Activated CD4-positive, alpha-beta memory T cell treated with anti-CD3 and anti-CD28 coated beads, Interleukin-2, amount 10 ng/mL, durations not matched to agents 7 days and 5 days (primary cell): ENCODE results near the gene PRAC2. TPM values are rescaled to one million over a fixed set of nuclear protein-coding genes. Genes with fewer than 3 reads are reported as not detected.

Experiments
- CTCF ChIA-PET: fragments of 350-600 bp; sonication (Branson Sonifier 250); formaldehyde crosslinking; loops from one replicate; lab custom pipeline; 2021; ENCODE audit warnings: antibody characterized with exemption, inconsistent platforms; lab: Charles Lee
- POLR2A ChIA-PET: fragments of 350-600 bp; sonication (Branson Sonifier 250); formaldehyde crosslinking; loops from one replicate; lab custom pipeline; 2021; ENCODE audit warnings: antibody characterized with exemption; lab: Charles Lee
- DNase-seq: peaks from one replicate; pipeline ENCODE4 v3.0.0-alpha.2; 2020
- H3K27ac Mint-ChIP-seq: one replicate; pipeline ENCODE4 v1.8.0; 2021; ENCODE audit warnings: mild to moderate bottlenecking, mixed read lengths
- H3K27me3 Mint-ChIP-seq: one replicate; pipeline ENCODE4 v1.8.0; 2021; ENCODE audit warnings: mixed read lengths
- H3K36me3 Mint-ChIP-seq: one replicate; pipeline ENCODE4 v1.8.0; 2021; ENCODE audit warnings: low read depth, mixed read lengths
- H3K4me1 Mint-ChIP-seq: one replicate; pipeline ENCODE4 v1.8.0; 2021; ENCODE audit warnings: mixed read lengths
- H3K4me3 Mint-ChIP-seq: one replicate; pipeline ENCODE4 v1.8.0; 2021; ENCODE audit warnings: mild to moderate bottlenecking, mixed read lengths
- H3K9me3 Mint-ChIP-seq: one replicate; pipeline ENCODE4 v1.8.0; 2021; ENCODE audit warnings: mixed read lengths
- total RNA-seq, 2 experiments: library from RNA; stranded (reverse); gene quantifications; one replicate each; pipeline ENCODE4 v1.2.3, GENCODE V29; 2021

PRAC2 gene
- not detected for total RNA-seq

DNA sequence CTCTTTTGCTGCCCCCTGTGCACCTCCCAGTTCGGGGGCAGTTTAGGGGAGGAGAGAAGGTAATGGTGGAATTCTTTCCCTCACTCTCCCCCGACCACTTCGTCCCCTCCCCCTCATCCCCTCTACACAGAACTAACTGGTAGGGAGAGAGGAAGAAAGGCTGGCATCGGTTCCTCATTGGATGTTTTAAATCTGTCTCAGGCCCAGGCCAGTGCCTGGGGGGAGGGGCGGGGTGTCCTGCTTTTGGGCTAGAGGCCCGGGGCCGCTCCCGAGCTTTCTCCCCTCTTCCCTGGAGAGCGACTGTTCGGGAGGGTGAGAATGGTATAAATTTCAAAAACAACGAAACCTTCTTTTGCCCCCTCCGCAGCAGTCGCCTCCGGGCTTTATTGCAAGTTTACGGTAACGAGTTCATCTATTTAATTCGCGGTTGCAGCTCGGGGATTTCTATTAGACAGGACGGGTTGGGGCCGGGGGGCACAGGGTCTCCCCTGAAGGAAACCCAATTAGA, at the start of gene PRAC2:
TSS of gene PRAC2 (plus strand) at position 271 of the 508 bp plus-strand sequence. CDS start 1,226 bp downstream, outside the sequence.
- H3K27ac Mint-ChIP-seq, result peak within 1 kb of the TSS; percentile 36
- ChIA-PET POLR2A (interaction anchor here (1.0 to 2.1 kb wide), 3 partner anchors 13 to 156 kb away, joined by 3 to 7 read pairs (median 4); no protein-coding TSS in a partner anchor), CTCF (interaction anchor here (1.1 to 3.1 kb wide), 9 partner anchors 10 to 162 kb away, joined by 3 to 31 read pairs (median 10); no protein-coding TSS in a partner anchor)
- no peaks in the 10 kb centered on the region for H3K36me3 Mint-ChIP-seq
- H3K9me3 Mint-ChIP-seq, result no peaks in the 10 kb centered on the region
- peaks cover 41% of the 10 kb centered on the region for H3K4me1 Mint-ChIP-seq
- no peak for DNase-seq
- H3K27me3 Mint-ChIP-seq, result peaks cover 96% of the 10 kb centered on the region
- H3K4me3 Mint-ChIP-seq, result peak within 1 kb of the TSS; percentile 14

GRCh38 chr17:48676963-48677558, 45.9 kb upstream of the PRAC2 start:
- ChIA-PET POLR2A (no interaction called here), CTCF (interaction anchor here (0.7 to 1.1 kb wide), 3 partner anchors 11 to 356 kb away, joined by 3 read pairs; no protein-coding TSS in a partner anchor)
- Mint-ChIP-seq H3K4me1 (no peaks in the 10 kb centered on the region), H3K27ac (no peak overlapping the region), H3K36me3 (no peaks in the 10 kb centered on the region), H3K4me3 (no peak overlapping the region), H3K9me3 (no peaks in the 10 kb centered on the region), H3K27me3 (peaks cover 52% of the 10 kb centered on the region)
- no peak for DNase-seq

DNA sequence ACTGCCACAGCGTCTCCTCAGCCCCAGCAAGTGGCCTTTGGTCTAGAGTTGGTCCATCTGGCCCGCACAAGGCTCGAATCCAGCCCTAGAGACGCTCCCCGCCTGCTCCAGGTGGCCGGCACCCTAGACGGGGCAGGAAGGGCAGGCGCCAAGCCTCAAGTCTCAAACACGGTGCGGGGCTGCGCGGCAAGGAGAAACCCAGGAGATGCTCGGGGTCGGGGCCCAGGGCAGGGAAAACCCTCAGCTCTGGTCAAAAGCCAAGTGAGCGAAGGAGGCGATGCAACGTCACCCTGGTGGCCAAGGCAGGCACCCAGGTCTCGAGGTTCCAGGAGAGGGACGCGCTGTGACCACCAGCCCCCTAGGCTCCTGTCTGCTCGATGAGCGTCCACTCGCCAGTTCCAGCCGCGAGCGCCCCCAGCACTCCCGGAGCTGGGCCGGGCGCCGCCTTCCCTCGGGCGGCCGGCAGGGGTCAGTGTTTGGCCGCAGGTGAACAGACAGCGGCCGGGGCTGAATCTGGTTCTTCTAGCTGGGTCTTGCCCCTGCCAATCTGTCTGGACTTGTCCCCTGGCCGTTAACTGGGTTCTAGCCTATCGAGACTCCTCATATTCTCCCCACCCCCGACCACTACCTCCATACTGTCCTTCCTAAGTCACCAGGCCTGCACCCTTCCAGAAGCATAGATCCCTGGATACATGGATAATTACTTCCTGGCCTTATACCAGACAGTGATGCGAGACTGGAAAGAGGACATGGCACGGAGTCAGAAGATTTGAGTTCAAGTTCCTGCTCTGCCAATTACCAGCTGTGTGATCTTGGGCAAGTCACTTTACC, 44.6 kb upstream of the PRAC2 start:
- Mint-ChIP-seq H3K9me3 (no peaks in the 10 kb centered on the region), H3K27ac (no peak overlapping the region), H3K4me3 (no peak overlapping the region), H3K36me3 (no peaks in the 10 kb centered on the region), H3K4me1 (no peaks in the 10 kb centered on the region), H3K27me3 (peaks cover 53% of the 10 kb centered on the region)
- ChIA-PET CTCF (interaction anchor here (0.6 to 4.7 kb wide), 62 partner anchors 8 to 672 kb away, joined by 3 to 56 read pairs (median 4); partner anchors contain the start of genes ATP5MC1, PRAC2 and TTLL6), POLR2A (interaction anchor here (1.2 kb wide), 1 partner anchor 201 kb away, joined by 5 read pairs; no protein-coding TSS in a partner anchor)
- DNase-seq, result peak; percentile 71

DNA sequence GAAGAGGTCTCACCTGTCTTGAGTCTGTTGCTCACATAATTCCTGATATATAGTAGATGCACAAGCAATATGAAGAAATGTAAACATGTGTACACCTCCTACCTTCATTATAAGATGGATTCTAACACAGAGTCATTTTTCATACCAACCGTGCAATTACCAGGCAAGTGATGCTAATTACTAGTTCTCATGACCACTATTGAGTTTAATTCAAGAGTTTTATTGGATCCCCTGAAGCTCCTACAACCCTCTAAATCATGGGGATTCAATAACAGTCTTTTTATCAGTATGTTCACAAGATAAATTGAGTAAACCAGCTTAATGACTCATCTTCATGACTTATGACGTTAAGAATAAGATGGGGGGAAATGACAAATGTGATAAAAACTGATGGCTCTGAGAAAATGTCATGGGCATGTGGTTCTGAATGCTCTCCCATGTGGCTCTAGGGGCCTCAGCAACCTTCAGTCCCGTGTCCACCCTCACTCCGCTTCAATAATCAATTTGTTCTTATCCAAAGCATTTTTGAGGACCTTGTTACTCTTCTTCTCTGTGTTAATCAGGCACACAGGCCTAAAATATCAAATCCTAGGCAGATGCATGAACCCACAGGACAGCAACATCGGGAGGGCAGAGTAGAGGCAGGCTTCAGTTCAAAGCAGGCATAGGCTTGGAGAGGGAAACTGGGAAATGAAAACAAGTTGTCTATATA, 43.4 kb upstream of the PRAC2 start:
- Mint-ChIP-seq H3K4me1 (no peaks in the 10 kb centered on the region), H3K27ac (no peak overlapping the region), H3K9me3 (no peaks in the 10 kb centered on the region), H3K36me3 (no peaks in the 10 kb centered on the region), H3K27me3 (peaks cover 54% of the 10 kb centered on the region), H3K4me3 (no peak overlapping the region)
- ChIA-PET POLR2A (interaction anchor here (1.2 kb wide), 1 partner anchor 199 kb away, joined by 5 read pairs; no protein-coding TSS in a partner anchor), CTCF (interaction anchor here (0.5 to 4.7 kb wide), 41 partner anchors 9 to 371 kb away, joined by 3 to 56 read pairs (median 6); partner anchors contain the start of genes ATP5MC1, PRAC2 and TTLL6)
- DNase-seq, result no peak

DNA sequence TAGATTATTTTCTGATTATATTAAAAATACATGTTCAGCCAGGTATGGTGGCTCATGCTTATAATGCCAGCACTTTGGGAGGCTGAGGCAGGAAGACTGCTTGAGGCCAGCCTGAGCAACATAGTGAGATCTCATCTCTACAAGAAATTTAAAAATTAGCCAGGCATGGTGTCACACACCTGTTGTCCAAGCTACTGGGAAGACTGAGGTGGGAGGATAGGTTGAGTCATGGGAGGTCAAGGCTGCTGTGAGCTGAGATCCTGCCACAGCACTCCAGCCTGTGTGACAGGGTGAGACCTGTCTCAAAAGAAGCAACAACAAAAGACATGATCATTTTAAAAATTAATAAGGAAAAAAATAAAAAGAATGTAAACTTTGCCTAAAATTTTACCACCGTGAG, 41.4 kb upstream of the PRAC2 start:
- H3K27me3 Mint-ChIP-seq, result peaks cover 38% of the 10 kb centered on the region
- H3K36me3 Mint-ChIP-seq, result no peaks in the 10 kb centered on the region
- H3K27ac Mint-ChIP-seq, result no peak overlapping the region
- DNase-seq, result no peak
- POLR2A ChIA-PET, result no interaction called here
- H3K4me3 Mint-ChIP-seq, result no peak overlapping the region
- CTCF ChIA-PET, result interaction anchor here (1.0 to 4.7 kb wide), 2 partner anchors 197 to 203 kb away, joined by 4 to 46 read pairs; no protein-coding TSS in a partner anchor
- no peaks in the 10 kb centered on the region for H3K9me3 Mint-ChIP-seq
- H3K4me1 Mint-ChIP-seq, result no peaks in the 10 kb centered on the region

- ChIA-PET POLR2A (no interaction called here), CTCF (interaction anchor here (4.5 kb wide), 1 partner anchor 12 kb away, joined by 24 read pairs; no protein-coding TSS in a partner anchor)
- Mint-ChIP-seq H3K4me3 (no peak overlapping the region), H3K27ac (no peak overlapping the region), H3K27me3 (peaks cover 31% of the 10 kb centered on the region), H3K9me3 (no peaks in the 10 kb centered on the region), H3K36me3 (no peaks in the 10 kb centered on the region), H3K4me1 (no peaks in the 10 kb centered on the region)
- DNase-seq, result no peak
Measured at GRCh38 chr17:48690655-48691054, 32.3 kb upstream of the PRAC2 start.

GRCh38 chr17:48692049-48692448, 30.9 kb upstream of the PRAC2 start:
- ChIA-PET POLR2A (no interaction called here), CTCF (interaction anchor here (1.6 kb wide), 1 partner anchor 13 kb away, joined by 6 read pairs; no protein-coding TSS in a partner anchor)
- no peaks in the 10 kb centered on the region for H3K4me1 Mint-ChIP-seq
- H3K36me3 Mint-ChIP-seq, result no peaks in the 10 kb centered on the region
- H3K27ac Mint-ChIP-seq, result no peak overlapping the region
- peaks cover 41% of the 10 kb centered on the region for H3K27me3 Mint-ChIP-seq
- H3K4me3 Mint-ChIP-seq, result no peak overlapping the region
- no peak for DNase-seq
- H3K9me3 Mint-ChIP-seq, result no peaks in the 10 kb centered on the region

- peaks cover 47% of the 10 kb centered on the region for H3K27me3 Mint-ChIP-seq
- ChIA-PET CTCF (interaction anchor here (0.6 to 1.6 kb wide), 3 partner anchors 15 to 336 kb away, joined by 3 to 6 read pairs (median 3); no protein-coding TSS in a partner anchor), POLR2A (no interaction called here)
- no peaks in the 10 kb centered on the region for H3K4me1 Mint-ChIP-seq
- no peak overlapping the region for H3K4me3 Mint-ChIP-seq
- no peaks in the 10 kb centered on the region for H3K9me3 Mint-ChIP-seq
- H3K36me3 Mint-ChIP-seq, result no peaks in the 10 kb centered on the region
- no peak for DNase-seq
- H3K27ac Mint-ChIP-seq, result no peak overlapping the region
Measured at GRCh38 chr17:48693178-48693577, 29.8 kb upstream of the PRAC2 start.

DNA sequence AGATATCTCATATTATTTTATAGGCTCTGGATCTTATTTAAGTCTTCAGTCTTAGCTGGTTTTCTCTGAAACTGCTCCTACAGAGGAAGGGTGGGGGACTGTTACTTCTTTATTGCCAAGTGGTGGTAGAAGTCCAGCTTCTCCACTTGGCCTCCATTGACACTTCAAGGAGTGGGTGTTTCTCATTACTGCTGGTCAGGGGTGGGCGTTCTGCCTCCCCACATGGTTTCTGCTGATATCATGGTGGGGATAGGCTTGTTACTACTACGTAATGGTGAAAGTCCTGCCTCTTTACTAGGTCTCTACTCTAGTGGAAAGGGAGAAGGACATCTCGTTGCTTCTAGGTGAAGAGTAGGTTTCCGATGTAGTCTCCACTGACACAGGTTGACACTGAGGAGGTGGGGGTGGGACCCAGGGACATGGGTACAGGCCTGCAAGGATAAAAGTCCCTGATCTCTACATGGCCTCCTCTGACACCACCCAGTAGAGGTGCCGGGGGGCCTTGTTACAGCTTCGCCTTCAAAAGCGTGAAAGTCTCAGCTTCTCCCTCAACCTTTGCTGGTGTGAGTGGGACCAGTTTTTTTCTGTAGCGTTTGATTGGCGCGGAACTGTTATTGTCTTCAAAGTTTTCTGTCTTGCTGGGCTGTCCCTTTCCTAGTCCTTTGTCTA, 21.0 kb upstream of the PRAC2 start:
- CTCF ChIA-PET, result interaction anchor here (2.3 kb wide), 1 partner anchor 24 kb away, joined by 10 read pairs; no protein-coding TSS in a partner anchor
- H3K4me3 Mint-ChIP-seq, result no peak overlapping the region
- no peaks in the 10 kb centered on the region for H3K4me1 Mint-ChIP-seq
- H3K9me3 Mint-ChIP-seq, result no peaks in the 10 kb centered on the region
- no peaks in the 10 kb centered on the region for H3K36me3 Mint-ChIP-seq
- POLR2A ChIA-PET, result no interaction called here
- no peak for DNase-seq
- no peak overlapping the region for H3K27ac Mint-ChIP-seq
- peaks cover 49% of the 10 kb centered on the region for H3K27me3 Mint-ChIP-seq

DNA sequence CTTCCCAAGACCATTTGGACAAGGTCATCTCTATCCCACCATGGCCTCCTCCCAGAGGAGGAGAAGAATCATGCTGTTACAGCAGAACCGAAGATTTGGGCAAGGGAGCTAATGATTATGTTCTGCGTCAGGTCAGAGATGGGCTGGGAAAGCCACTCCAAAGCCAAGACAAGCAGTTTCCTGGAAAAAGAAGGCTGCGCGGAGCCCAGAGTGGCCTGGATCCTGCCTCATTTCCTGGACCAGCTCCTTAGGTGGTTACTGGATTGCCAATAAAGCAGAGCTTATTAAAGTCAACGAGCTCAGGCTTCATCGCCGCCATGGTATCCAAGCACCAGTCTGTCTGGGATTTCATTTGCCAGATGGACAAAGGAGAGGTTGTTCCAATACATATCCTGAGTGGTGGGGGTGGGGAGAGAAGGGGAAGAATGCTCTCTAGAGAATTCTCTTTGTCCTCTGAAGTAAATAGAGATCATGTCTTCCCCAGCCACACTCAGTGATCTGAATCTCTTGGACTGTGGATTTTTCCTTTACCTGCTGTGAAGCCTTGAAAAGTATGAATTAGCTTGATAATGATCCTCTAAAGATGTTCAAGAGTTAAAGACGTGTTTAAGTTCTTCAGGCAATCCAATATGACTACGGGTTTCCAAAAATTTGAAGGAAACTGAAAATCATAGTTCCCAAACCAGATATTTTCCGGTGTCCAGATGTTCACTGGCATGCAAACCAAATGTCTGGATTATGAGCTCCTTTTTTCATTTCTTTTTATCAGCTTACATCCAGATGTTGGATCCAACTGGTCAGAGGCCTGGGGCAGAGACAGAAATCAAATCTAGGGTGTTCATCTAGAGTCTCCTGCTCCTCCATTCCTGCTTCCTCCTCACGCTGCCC, 18.4 kb upstream of the PRAC2 start:
- Mint-ChIP-seq H3K9me3 (no peaks in the 10 kb centered on the region), H3K27me3 (peaks cover 58% of the 10 kb centered on the region), H3K36me3 (no peaks in the 10 kb centered on the region), H3K27ac (no peak overlapping the region), H3K4me1 (no peaks in the 10 kb centered on the region), H3K4me3 (no peak overlapping the region)
- DNase-seq, result no peak
- POLR2A ChIA-PET, result no interaction called here
- CTCF ChIA-PET, result interaction anchor here (1.2 kb wide), 1 partner anchor 26 kb away, joined by 3 read pairs; no protein-coding TSS in a partner anchor

GRCh38 chr17:48711128-48711527, 11.9 kb upstream of the PRAC2 start:
- Mint-ChIP-seq H3K9me3 (no peaks in the 10 kb centered on the region), H3K27ac (no peak overlapping the region), H3K36me3 (no peaks in the 10 kb centered on the region), H3K27me3 (peaks cover 57% of the 10 kb centered on the region), H3K4me1 (no peaks in the 10 kb centered on the region), H3K4me3 (no peak overlapping the region)
- DNase-seq, result no peak
- POLR2A ChIA-PET, result no interaction called here
- CTCF ChIA-PET, result interaction anchor here (0.7 to 1.8 kb wide), 2 partner anchors 32 to 75 kb away, joined by 5 to 7 read pairs; no protein-coding TSS in a partner anchor
